Gastroesophageal sphincter (tissue), 4 donors: Measurements from ENCODE around the gene LINGO3. TPM values are rescaled to one million over a fixed set of nuclear protein-coding genes. Genes with fewer than 3 reads are reported as not detected.

ENCODE experiments used
- ATAC-seq: fragments of 150-250 bp; one replicate; pipeline ENCODE4 v1.9.1; 2016; ENCODE audit warnings: mild to moderate bottlenecking, moderate library complexity
- H3K27ac ChIP-seq, 4 donors: fragments of 200-600 bp; sonication (generic) in 3 of 4; 1 replicate in 3 of 4; 2 replicates in 1 of 4; pipeline ENCODE4 v1.5.1; 2016 to 2019
- H3K27me3 ChIP-seq: fragments of 200-600 bp; sonication (generic); one replicate; pipeline ENCODE4 v1.5.1; 2019
- H3K36me3 ChIP-seq, 2 donors: fragments of 200-600 bp; sonication (generic); one replicate each; pipeline ENCODE4 v1.5.1; 2019; ENCODE audit warnings: control low read depth in 1 of 2
- H3K4me1 ChIP-seq, 3 donors: fragments of 200-600 bp; sonication (generic); 1 replicate in 2 of 3; 2 replicates in 1 of 3; pipeline ENCODE4 v1.5.1; 2016 to 2019; ENCODE audit warnings: control low read depth in 2 of 3
- H3K4me3 ChIP-seq, 2 donors: fragments of 200-600 bp; sonication (generic); one replicate each; pipeline ENCODE4 v1.5.1; 2019; ENCODE audit warnings: mild to moderate bottlenecking in 1 of 2, moderate library complexity in 1 of 2
- H3K9me3 ChIP-seq, 3 donors: fragments of 200-600 bp; sonication (generic); one replicate each; pipeline ENCODE4 v1.5.1; 2017 to 2019; ENCODE audit warnings: control low read depth in 2 of 3
- CTCF ChIP-seq, 4 experiments: fragments of 200-600 bp in 2 of 4; fragments of 450-650 bp in 2 of 4; sonication (generic) in 1 of 4; IDR thresholded peaks; one replicate each; pipeline ENCODE4 v1.5.1; 2017 to 2019; ENCODE audit warnings: antibody characterized with exemption in 4 of 4, mild to moderate bottlenecking in 2 of 4, moderate library complexity in 2 of 4
- EP300 ChIP-seq: sonication (generic); formaldehyde crosslinking; IDR thresholded peaks from one replicate; pipeline ENCODE4 v1.6.1; 2017; ENCODE audit warnings: antibody characterized with exemption, mild to moderate bottlenecking
- POLR2A ChIP-seq, 2 donors: fragments of 450-650 bp; IDR thresholded peaks; one replicate each; pipeline ENCODE4 v1.6.1; 2017; ENCODE audit warnings: antibody characterized with exemption in 2 of 2, mild to moderate bottlenecking in 2 of 2, moderate library complexity in 1 of 2
- POLR2AphosphoS5 ChIP-seq: sonication (generic); formaldehyde crosslinking; IDR thresholded peaks from one replicate; pipeline ENCODE4 v1.6.1; 2017; ENCODE audit warnings: antibody characterized with exemption
- WGBS, 2 donors: methylation state at CpG; one replicate each; pipeline ENCODE4 v1.1.5; 2018; ENCODE audit warnings: low coverage in 1 of 2; 5-methylcytosine and 5-hydroxymethylcytosine counted together
- total RNA-seq, 4 donors: library from RNA; depleted of rRNA; stranded (reverse); fragments of >200 nt; gene quantifications; one replicate each; pipeline ENCODE4 v1.1.0, GENCODE V29; 2016

Gene LINGO3
- total RNA-seq, 4 donors from 2014 or later: not detected

DNA sequence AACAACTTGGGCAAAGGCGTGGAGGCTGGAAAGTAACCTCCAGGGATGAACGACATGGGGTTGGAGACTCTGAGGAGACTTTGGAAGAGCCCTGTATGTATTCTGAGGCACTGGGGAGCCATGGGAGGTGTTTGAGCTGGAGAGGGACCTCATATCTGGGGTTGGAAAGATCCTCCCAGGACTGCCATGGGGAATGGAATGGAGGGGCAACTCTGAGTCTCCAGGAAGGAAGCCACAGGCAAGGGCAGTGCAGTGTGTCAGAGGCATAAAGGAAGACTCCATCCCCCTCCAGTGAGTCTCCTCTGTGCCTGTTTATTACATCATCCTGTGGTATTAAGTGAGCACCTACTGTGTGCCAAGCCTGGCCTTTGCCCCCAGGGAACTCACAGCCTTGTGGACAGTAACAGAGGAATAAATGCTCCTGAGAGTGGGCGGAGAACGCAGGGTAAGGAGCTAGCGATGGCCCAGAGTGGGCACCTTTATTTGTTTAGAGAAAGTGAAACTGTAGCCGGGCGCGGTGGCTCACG lies 33.7 kb downstream of the LINGO3 start:
- Histone ChIP-seq H3K9me3 (no peaks in the 10 kb centered on the region), H3K36me3 (peaks cover 0 to 47% of the 10 kb centered on the region in 2 donors), H3K27ac (peak overlapping the region in 3 of 4 donors; percentile 80 to 94 (median 82)), H3K27me3 (no peaks in the 10 kb centered on the region), H3K4me3 (peak overlapping the region in 1 of 2 donors; percentile 100), H3K4me1 (peaks cover 0 to 64% (median 42%) of the 10 kb centered on the region in 3 donors)
- WGBS, 2 donors: 68 to 73% methylated on average over 2 of the region's 9 CpGs
- ATAC-seq: no peak
- no peak for TF ChIP-seq EP300
- no peak for TF ChIP-seq CTCF (IDR thresholded peaks at IDR 0.05)

DNA sequence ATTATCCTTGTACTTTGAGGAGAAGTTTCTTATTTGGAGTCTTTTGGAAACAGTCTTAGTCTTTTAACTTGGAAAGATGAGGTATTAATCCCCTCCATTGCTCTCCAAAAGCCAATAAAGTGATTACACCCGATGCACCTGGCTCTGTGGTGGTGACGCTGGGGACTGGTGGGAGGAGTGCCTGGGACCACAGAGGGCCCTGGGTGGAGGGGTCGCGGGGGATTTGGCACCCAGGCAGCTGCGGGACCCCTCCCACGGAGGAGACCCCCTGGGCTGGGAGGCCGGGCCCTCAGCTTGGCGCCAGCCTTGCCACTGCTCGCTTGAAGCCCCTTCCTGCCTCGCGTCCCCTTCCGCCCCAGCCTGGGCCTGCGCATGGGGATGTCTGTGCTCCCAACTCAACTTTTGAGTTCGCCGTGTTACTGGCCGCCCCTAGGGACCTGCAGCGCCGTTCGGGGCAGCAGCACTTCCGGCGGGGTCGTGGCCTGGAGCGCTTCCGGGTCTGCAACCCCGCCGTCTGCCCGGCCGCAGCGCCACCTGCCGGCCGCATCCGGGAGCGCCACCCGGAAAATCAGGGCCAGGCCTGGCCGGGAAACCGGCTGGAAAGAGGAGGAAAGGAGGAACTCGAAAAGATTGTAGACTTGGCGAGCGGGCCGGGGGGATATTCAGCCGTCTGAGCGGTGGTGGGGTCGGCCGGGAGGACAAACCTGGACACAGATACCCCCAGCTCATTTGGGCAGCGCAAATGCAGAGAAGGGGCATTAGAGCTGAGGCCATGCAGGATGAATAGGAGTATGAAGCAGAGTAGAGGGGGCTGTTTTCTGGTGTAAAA lies 34.4 kb downstream of the LINGO3 start:
- peak; percentile 16 for ATAC-seq
- Histone ChIP-seq H3K4me3 (peak overlapping the region; percentile 4 to 100), H3K27ac (peak overlapping the region; percentile 36 to 94 (median 81)), H3K4me1 (peaks cover 0 to 68% (median 42%) of the 10 kb centered on the region in 3 donors), H3K9me3 (no peaks in the 10 kb centered on the region), H3K36me3 (peaks cover 0 to 47% of the 10 kb centered on the region in 2 donors), H3K27me3 (no peaks in the 10 kb centered on the region)
- TF ChIP-seq EP300: no peak
- peak; percentile 16 for TF ChIP-seq POLR2A (IDR thresholded peaks at IDR 0.05)
- peak; percentile 52 for TF ChIP-seq POLR2AphosphoS5
- TF ChIP-seq CTCF (IDR thresholded peaks at IDR 0.05): peak in 2 of 4 experiments; percentile 97 to 99
- WGBS, 2 donors: 17 to 32% methylated on average over 5 to 14 of the region's 45 CpGs

- Histone ChIP-seq H3K9me3 (no peaks in the 10 kb centered on the region), H3K4me3 (peak overlapping the region; percentile 88 to 100), H3K4me1 (peaks cover 0 to 78% (median 47%) of the 10 kb centered on the region in 3 donors), H3K36me3 (peaks cover 0 to 36% of the 10 kb centered on the region in 2 donors), H3K27me3 (no peaks in the 10 kb centered on the region), H3K27ac (peak overlapping the region; percentile 87 to 99 (median 96))
- no peak for TF ChIP-seq POLR2AphosphoS5
- TF ChIP-seq POLR2A (IDR thresholded peaks at IDR 0.05): no peak
- TF ChIP-seq CTCF (IDR thresholded peaks at IDR 0.05): no peak
- no peak for TF ChIP-seq EP300
- WGBS, 2 donors: 0 to 69% methylated on average over 3 to 7 of the region's 43 CpGs
- no peak for ATAC-seq
Observed at GRCh38 chr19:2271234-2272103, 36.5 kb downstream of the LINGO3 start.

- Histone ChIP-seq H3K36me3 (peaks cover 0 to 28% of the 10 kb centered on the region in 2 donors), H3K9me3 (no peaks in the 10 kb centered on the region), H3K27me3 (no peaks in the 10 kb centered on the region), H3K4me1 (peaks cover 0 to 76% (median 44%) of the 10 kb centered on the region in 3 donors), H3K4me3 (peak overlapping the region; percentile 88 to 100), H3K27ac (peak overlapping the region; percentile 87 to 99 (median 96))
- no CpG with 5 or more reads among the region's 88 CpGs for WGBS, 2 donors
- ATAC-seq: peak; percentile 52
- TF ChIP-seq POLR2AphosphoS5 (peak; percentile 91), EP300 (no peak), POLR2A (IDR thresholded peaks at IDR 0.05) (peak; percentile 51 to 69), CTCF (IDR thresholded peaks at IDR 0.05) (no peak)
Observed at GRCh38 chr19:2270423-2271233, 37.3 kb downstream of the LINGO3 start.
